Stimulated activated CD4-positive, alpha-beta T cell treated with anti-CD3 and anti-CD28 coated beads, Interleukin-1b, Interleukin-23, amount 100 ng/mL, for 1 hour (primary cell): ENCODE data around the gene RNF220.

Experiments used
- DNase-seq, 2 donors: peaks; one replicate each; pipeline ENCODE4 v3.0.0-alpha.2; 2020; ENCODE audit warnings: low read depth in 2 of 2

The RNF220 gene

GRCh38 chr1:44436401-44437106 lies 31.5 kb downstream of the RNF220 start:
- no peak for DNase-seq

- no peak for DNase-seq
Observed at GRCh38 chr1:44437107-44437716, 32.2 kb downstream of the RNF220 start.

- no peak for DNase-seq
Observed at GRCh38 chr1:44442791-44443190, 37.7 kb downstream of the RNF220 start.

GRCh38 chr1:44447051-44447810 lies 42.2 kb downstream of the RNF220 start:
- DNase-seq, result no peak

GRCh38 chr1:44453798-44454349 lies 48.8 kb downstream of the RNF220 start:
- DNase-seq, result no peak

- DNase-seq, result no peak
Observed at GRCh38 chr1:44454704-44455103, 49.6 kb downstream of the RNF220 start.

- no peak for DNase-seq
Observed at GRCh38 chr1:44460107-44460882, 55.2 kb downstream of the RNF220 start.

- DNase-seq, result no peak
Observed at GRCh38 chr1:44464361-44464760, 59.3 kb downstream of the RNF220 start.

- DNase-seq, result no peak
Observed at GRCh38 chr1:44467566-44467965, 62.5 kb downstream of the RNF220 start.

GRCh38 chr1:44471911-44472453 lies 66.9 kb downstream of the RNF220 start:
- DNase-seq, result no peak

GRCh38 chr1:44472620-44473525 lies 67.8 kb downstream of the RNF220 start:
- DNase-seq, result no peak

- no peak for DNase-seq
Observed at GRCh38 chr1:44476891-44477290, 71.8 kb downstream of the RNF220 start.

- no peak for DNase-seq
Observed at GRCh38 chr1:44481701-44482100, 76.6 kb downstream of the RNF220 start.

GRCh38 chr1:44483089-44483874 lies 78.2 kb downstream of the RNF220 start:
- DNase-seq, result no peak

GRCh38 chr1:44484155-44484688 lies 79.2 kb downstream of the RNF220 start:
- DNase-seq, result no peak

- DNase-seq, result no peak
Observed at GRCh38 chr1:44485229-44485933, 80.3 kb downstream of the RNF220 start.

GRCh38 chr1:44485934-44486460 lies 80.9 kb downstream of the RNF220 start:
- DNase-seq, result no peak

- DNase-seq, result no peak
Observed at GRCh38 chr1:44489481-44489880, 84.4 kb downstream of the RNF220 start.
